Nephron progenitor cell (in vitro differentiated cells): ENCODE data around the gene WASF2.

Source experiments
- DNase-seq: peaks from one replicate; pipeline ENCODE4 v3.0.0; 2021
- H3K27ac Mint-ChIP-seq: 2 replicates; pipeline ENCODE4 v1.8.0; 2021; ENCODE audit warnings: mild to moderate bottlenecking, moderate library complexity, mixed read lengths
- H3K27me3 Mint-ChIP-seq: 2 replicates; pipeline ENCODE4 v1.8.0; 2021; ENCODE audit warnings: mild to moderate bottlenecking, low read depth, mixed read lengths; ENCODE audit not compliant: poor library complexity
- H3K36me3 Mint-ChIP-seq: 2 replicates; pipeline ENCODE4 v1.8.0; 2021; ENCODE audit warnings: low read depth, mixed read lengths
- H3K4me1 Mint-ChIP-seq: 2 replicates; pipeline ENCODE4 v1.8.0; 2021; ENCODE audit warnings: mixed read lengths
- H3K4me3 Mint-ChIP-seq: 2 replicates; pipeline ENCODE4 v1.8.0; 2021; ENCODE audit warnings: mild to moderate bottlenecking, moderate library complexity, mixed read lengths
- H3K9me3 Mint-ChIP-seq: 2 replicates; pipeline ENCODE4 v1.8.0; 2021; ENCODE audit warnings: mild to moderate bottlenecking, moderate library complexity, mixed read lengths
- TF ChIP-seq, protein P1 (sequence below): fragments of 200-600 bp; sonication (generic); IDR thresholded peaks from 2 replicates; pipeline ENCODE4 v1.5.0; 2021; ENCODE audit warnings: antibody characterized with exemption

Gene WASF2

GRCh38 chr1:27417713-27418112 is 72.3 kb downstream of the WASF2 start:
- Mint-ChIP-seq H3K27me3 (no peaks in the 10 kb centered on the region), H3K4me3 (peak overlapping the region; percentile 58), H3K9me3 (no peaks in the 10 kb centered on the region), H3K27ac (peak overlapping the region; percentile 97), H3K36me3 (peaks cover 46% of the 10 kb centered on the region), H3K4me1 (peaks cover 69% of the 10 kb centered on the region)
- TF ChIP-seq, protein P1, sequence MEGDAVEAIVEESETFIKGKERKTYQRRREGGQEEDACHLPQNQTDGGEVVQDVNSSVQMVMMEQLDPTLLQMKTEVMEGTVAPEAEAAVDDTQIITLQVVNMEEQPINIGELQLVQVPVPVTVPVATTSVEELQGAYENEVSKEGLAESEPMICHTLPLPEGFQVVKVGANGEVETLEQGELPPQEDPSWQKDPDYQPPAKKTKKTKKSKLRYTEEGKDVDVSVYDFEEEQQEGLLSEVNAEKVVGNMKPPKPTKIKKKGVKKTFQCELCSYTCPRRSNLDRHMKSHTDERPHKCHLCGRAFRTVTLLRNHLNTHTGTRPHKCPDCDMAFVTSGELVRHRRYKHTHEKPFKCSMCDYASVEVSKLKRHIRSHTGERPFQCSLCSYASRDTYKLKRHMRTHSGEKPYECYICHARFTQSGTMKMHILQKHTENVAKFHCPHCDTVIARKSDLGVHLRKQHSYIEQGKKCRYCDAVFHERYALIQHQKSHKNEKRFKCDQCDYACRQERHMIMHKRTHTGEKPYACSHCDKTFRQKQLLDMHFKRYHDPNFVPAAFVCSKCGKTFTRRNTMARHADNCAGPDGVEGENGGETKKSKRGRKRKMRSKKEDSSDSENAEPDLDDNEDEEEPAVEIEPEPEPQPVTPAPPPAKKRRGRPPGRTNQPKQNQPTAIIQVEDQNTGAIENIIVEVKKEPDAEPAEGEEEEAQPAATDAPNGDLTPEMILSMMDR, result no peak
- no peak for DNase-seq

GRCh38 chr1:27416387-27417111 is 73.4 kb downstream of the WASF2 start:
- H3K27me3 Mint-ChIP-seq, result no peaks in the 10 kb centered on the region
- no peak for DNase-seq
- H3K9me3 Mint-ChIP-seq, result no peaks in the 10 kb centered on the region
- TF ChIP-seq, protein P1, result peak; percentile 43
- no peak overlapping the region for H3K4me3 Mint-ChIP-seq
- peak overlapping the region; percentile 27 for H3K27ac Mint-ChIP-seq
- H3K36me3 Mint-ChIP-seq, result peaks cover 52% of the 10 kb centered on the region
- H3K4me1 Mint-ChIP-seq, result peaks cover 65% of the 10 kb centered on the region

- H3K4me3 Mint-ChIP-seq, result no peak overlapping the region
- TF ChIP-seq, protein P1, result no peak
- H3K9me3 Mint-ChIP-seq, result no peaks in the 10 kb centered on the region
- H3K27ac Mint-ChIP-seq, result no peak overlapping the region
- DNase-seq, result no peak
- peaks cover 61% of the 10 kb centered on the region for H3K36me3 Mint-ChIP-seq
- peaks cover 68% of the 10 kb centered on the region for H3K4me1 Mint-ChIP-seq
- H3K27me3 Mint-ChIP-seq, result no peaks in the 10 kb centered on the region
Observed at GRCh38 chr1:27414091-27414490, 75.9 kb downstream of the WASF2 start.

- Mint-ChIP-seq H3K36me3 (peaks cover 67% of the 10 kb centered on the region), H3K4me3 (no peak overlapping the region)
Observed at GRCh38 chr1:27413004-27413403, 77.0 kb downstream of the WASF2 start.

GRCh38 chr1:27412502-27412901 is 77.5 kb downstream of the WASF2 start:
- no peak overlapping the region for H3K27ac Mint-ChIP-seq
- no peaks in the 10 kb centered on the region for H3K27me3 Mint-ChIP-seq
- peaks cover 72% of the 10 kb centered on the region for H3K36me3 Mint-ChIP-seq
- no peaks in the 10 kb centered on the region for H3K9me3 Mint-ChIP-seq
- TF ChIP-seq, protein P1, result no peak
- no peak overlapping the region for H3K4me3 Mint-ChIP-seq
- DNase-seq, result no peak
- peaks cover 59% of the 10 kb centered on the region for H3K4me1 Mint-ChIP-seq

More at GRCh38 chr1:27413004-27413403, 77.0 kb downstream of the WASF2 start:
- DNase-seq, result no peak
- H3K4me1 Mint-ChIP-seq, result peaks cover 63% of the 10 kb centered on the region
- H3K9me3 Mint-ChIP-seq, result no peaks in the 10 kb centered on the region
- no peaks in the 10 kb centered on the region for H3K27me3 Mint-ChIP-seq
- H3K27ac Mint-ChIP-seq, result no peak overlapping the region
- TF ChIP-seq, protein P1, result no peak

GRCh38 chr1:27410709-27411108 is 79.3 kb downstream of the WASF2 start:
- H3K9me3 Mint-ChIP-seq, result no peaks in the 10 kb centered on the region
- peaks cover 60% of the 10 kb centered on the region for H3K36me3 Mint-ChIP-seq
- no peak for DNase-seq
- no peak overlapping the region for H3K4me3 Mint-ChIP-seq
- TF ChIP-seq, protein P1, result no peak
- H3K27me3 Mint-ChIP-seq, result no peaks in the 10 kb centered on the region
- no peak overlapping the region for H3K27ac Mint-ChIP-seq
- peaks cover 59% of the 10 kb centered on the region for H3K4me1 Mint-ChIP-seq
